Prostate gland (tissue), 2 donors: Measurements from ENCODE around the gene ERICH6.

Experiments used
- POLR2AphosphoS5 ChIP-seq: sonication (generic); formaldehyde crosslinking; IDR thresholded peaks from one replicate; pipeline ENCODE4 v1.6.1; 2017; ENCODE audit warnings: antibody characterized with exemption
- TF ChIP-seq, protein P1 (sequence below), 4 experiments: fragments of 200-600 bp in 2 of 4; fragments of 450-650 bp in 2 of 4; sonication (generic) in 2 of 4; IDR thresholded peaks; 1 replicate in 3 of 4; 2 replicates in 1 of 4; pipeline ENCODE4 v1.5.1; 2016 to 2019; ENCODE audit warnings: antibody characterized with exemption in 4 of 4, mild to moderate bottlenecking in 2 of 4, moderate library complexity in 2 of 4

DNA sequence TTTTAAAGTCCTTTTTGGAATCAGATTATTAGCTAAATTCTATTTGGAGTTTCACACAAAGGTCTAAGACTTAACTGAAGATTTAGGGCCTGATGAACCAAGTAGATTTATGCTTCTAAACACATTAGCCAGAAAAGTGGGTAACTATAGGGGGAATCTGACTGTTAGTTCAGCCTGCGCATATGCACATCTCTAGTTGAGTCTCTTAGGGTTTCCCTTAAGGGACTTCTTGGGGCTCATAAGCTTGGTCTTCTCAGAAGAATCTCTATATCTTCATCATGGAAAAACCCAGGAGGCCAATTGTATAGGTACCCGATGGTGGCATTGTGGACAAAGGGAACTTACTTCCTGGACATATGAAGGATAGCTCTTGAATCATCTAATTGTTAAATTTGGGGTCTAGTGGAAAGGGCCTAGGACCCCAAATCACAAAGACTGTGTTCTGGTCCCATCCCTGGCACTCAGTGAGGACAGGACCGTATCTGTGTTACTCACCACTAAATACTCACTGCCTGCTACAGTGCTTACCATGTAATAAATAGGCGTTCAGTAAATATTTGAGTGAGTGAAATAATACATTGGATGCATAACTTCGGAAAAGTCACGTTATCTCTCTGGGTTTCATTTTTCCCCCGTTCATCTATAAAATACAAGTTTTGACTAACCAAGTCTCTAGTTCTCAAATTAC lies 83.6 kb downstream of the ERICH6 start:
- TF ChIP-seq POLR2AphosphoS5 = no peak
- TF ChIP-seq, protein P1, sequence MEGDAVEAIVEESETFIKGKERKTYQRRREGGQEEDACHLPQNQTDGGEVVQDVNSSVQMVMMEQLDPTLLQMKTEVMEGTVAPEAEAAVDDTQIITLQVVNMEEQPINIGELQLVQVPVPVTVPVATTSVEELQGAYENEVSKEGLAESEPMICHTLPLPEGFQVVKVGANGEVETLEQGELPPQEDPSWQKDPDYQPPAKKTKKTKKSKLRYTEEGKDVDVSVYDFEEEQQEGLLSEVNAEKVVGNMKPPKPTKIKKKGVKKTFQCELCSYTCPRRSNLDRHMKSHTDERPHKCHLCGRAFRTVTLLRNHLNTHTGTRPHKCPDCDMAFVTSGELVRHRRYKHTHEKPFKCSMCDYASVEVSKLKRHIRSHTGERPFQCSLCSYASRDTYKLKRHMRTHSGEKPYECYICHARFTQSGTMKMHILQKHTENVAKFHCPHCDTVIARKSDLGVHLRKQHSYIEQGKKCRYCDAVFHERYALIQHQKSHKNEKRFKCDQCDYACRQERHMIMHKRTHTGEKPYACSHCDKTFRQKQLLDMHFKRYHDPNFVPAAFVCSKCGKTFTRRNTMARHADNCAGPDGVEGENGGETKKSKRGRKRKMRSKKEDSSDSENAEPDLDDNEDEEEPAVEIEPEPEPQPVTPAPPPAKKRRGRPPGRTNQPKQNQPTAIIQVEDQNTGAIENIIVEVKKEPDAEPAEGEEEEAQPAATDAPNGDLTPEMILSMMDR (IDR thresholded peaks at IDR 0.05) = no peak
